ENCODE results near the gene RAB3IL1. TPM values are rescaled to one million over a fixed set of nuclear protein-coding genes. Genes with fewer than 3 reads are reported as not detected.

Gene RAB3IL1
- total and polyA plus RNA-seq, 2 of the 13 experiments (the other 11 are each of a cell fraction or from before 2014, with no cell fraction given) = 1.2 to 2.0 TPM

DNA sequence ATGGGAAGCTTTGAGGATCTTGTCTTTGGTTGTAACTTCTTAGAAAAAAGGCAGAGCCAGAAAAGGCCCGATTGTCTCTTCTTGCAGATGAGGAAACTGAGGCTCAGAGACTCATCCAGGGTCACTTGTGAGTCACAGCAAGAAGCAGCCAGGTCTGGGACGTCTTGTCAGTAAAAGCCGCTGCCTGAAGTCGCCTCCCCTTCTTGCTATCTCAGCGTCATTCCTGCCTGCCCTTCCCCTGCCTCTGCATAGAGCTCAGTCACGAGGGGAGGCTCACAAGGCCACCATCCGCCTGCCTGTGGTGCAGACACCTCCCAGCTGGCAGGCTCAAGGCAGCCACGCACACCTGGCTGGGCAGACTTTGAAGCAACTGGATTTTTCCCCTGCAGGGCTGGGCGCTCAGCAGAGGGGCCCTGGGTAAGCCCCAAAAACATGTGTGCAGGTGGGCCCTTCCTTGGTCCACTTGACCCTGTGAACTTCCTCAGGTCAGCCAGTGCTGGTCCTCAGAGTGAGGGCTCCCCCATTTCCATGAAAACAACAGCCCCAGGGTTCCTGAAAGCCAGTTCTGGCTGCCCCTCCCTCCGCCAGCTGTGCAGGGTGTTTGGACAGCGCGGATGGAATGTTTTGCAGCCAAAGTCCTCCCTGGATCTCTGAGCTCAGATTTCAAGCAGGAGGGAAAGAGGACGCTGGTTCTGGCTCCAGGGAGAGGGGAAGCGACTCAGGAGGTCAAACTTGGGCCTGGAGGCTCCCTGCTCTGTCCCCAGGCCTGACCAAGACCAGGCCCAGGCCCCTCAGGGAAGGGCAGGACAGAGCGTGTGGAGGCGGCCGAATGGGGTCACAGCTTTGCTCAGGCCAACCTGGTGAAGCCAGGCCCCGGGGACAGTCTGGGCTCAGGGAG is 6.0 kb upstream of the RAB3IL1 start (continued):
- TF ChIP-seq, protein P1, sequence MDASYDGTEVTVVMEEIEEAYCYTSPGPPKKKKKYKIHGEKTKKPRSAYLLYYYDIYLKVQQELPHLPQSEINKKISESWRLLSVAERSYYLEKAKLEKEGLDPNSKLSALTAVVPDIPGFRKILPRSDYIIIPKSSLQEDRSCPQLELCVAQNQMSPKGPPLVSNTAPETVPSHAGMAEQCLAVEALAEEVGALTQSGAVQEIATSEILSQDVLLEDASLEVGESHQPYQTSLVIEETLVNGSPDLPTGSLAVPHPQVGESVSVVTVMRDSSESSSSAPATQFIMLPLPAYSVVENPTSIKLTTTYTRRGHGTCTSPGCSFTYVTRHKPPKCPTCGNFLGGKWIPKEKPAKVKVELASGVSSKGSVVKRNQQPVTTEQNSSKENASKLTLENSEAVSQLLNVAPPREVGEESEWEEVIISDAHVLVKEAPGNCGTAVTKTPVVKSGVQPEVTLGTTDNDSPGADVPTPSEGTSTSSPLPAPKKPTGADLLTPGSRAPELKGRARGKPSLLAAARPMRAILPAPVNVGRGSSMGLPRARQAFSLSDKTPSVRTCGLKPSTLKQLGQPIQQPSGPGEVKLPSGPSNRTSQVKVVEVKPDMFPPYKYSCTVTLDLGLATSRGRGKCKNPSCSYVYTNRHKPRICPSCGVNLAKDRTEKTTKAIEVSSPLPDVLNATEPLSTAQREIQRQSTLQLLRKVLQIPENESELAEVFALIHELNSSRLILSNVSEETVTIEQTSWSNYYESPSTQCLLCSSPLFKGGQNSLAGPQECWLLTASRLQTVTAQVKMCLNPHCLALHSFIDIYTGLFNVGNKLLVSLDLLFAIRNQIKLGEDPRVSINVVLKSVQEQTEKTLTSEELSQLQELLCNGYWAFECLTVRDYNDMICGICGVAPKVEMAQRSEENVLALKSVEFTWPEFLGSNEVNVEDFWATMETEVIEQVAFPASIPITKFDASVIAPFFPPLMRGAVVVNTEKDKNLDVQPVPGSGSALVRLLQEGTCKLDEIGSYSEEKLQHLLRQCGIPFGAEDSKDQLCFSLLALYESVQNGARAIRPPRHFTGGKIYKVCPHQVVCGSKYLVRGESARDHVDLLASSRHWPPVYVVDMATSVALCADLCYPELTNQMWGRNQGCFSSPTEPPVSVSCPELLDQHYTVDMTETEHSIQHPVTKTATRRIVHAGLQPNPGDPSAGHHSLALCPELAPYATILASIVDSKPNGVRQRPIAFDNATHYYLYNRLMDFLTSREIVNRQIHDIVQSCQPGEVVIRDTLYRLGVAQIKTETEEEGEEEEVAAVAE (CRISPR knock-in tag; IDR thresholded peaks at IDR 0.05; ENCODE audit: borderline replicate concordance) = 0 out of 2 replicates have a peak, but pooled peaks have one; percentile 49
- TF ChIP-seq HES4 (CRISPR knock-in tag; IDR thresholded peaks at IDR 0.05; ENCODE audit: borderline replicate concordance) (peak; percentile 59; the same call in 1 of the 2 replicates), SNAI1 (CRISPR knock-in tag; IDR thresholded peaks at IDR 0.05; ENCODE audit: borderline replicate concordance) (0 out of 2 replicates have a peak, but pooled peaks have one; percentile 61), SIX1 (CRISPR knock-in tag; IDR thresholded peaks at IDR 0.05; ENCODE audit: borderline replicate concordance) (peak; percentile 95), ZGPAT (CRISPR knock-in tag; IDR thresholded peaks at IDR 0.05) (peak; percentile 65; the same call in 1 of the 2 replicates), ZFP90 (CRISPR knock-in tag; IDR thresholded peaks at IDR 0.05; ENCODE audit: borderline replicate concordance) (peak; percentile 79; the same call in 1 of the 2 replicates), NCOR1 (IDR thresholded peaks at IDR 0.05; ENCODE audit: borderline replicate concordance, low read length) (0 out of 2 replicates have a peak, but pooled peaks have one; percentile 16), TEF (CRISPR knock-in tag; IDR thresholded peaks at IDR 0.05) (no peak), ZFY (CRISPR knock-in tag; IDR thresholded peaks at IDR 0.05) (peak; percentile 81), SOX5 (CRISPR knock-in tag; IDR thresholded peaks at IDR 0.05; ENCODE audit: borderline replicate concordance) (peak; percentile 34; the same call in 1 of the 2 replicates)
- TF ChIP-seq, protein P2, sequence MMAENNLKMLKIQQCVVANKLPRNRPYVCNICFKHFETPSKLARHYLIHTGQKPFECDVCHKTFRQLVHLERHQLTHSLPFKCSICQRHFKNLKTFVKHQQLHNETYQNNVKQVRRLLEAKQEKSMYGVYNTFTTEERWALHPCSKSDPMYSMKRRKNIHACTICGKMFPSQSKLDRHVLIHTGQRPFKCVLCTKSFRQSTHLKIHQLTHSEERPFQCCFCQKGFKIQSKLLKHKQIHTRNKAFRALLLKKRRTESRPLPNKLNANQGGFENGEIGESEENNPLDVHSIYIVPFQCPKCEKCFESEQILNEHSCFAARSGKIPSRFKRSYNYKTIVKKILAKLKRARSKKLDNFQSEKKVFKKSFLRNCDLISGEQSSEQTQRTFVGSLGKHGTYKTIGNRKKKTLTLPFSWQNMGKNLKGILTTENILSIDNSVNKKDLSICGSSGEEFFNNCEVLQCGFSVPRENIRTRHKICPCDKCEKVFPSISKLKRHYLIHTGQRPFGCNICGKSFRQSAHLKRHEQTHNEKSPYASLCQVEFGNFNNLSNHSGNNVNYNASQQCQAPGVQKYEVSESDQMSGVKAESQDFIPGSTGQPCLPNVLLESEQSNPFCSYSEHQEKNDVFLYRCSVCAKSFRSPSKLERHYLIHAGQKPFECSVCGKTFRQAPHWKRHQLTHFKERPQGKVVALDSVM (CRISPR knock-in tag; IDR thresholded peaks at IDR 0.05) = peak; percentile 60; the same call in 1 of the 2 replicates
- TF ChIP-seq, protein P3, sequence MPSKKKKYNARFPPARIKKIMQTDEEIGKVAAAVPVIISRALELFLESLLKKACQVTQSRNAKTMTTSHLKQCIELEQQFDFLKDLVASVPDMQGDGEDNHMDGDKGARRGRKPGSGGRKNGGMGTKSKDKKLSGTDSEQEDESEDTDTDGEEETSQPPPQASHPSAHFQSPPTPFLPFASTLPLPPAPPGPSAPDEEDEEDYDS (CRISPR knock-in tag; IDR thresholded peaks at IDR 0.05) = peak; percentile 40; the same call in 1 of the 2 replicates
- TF ChIP-seq, protein P4, sequence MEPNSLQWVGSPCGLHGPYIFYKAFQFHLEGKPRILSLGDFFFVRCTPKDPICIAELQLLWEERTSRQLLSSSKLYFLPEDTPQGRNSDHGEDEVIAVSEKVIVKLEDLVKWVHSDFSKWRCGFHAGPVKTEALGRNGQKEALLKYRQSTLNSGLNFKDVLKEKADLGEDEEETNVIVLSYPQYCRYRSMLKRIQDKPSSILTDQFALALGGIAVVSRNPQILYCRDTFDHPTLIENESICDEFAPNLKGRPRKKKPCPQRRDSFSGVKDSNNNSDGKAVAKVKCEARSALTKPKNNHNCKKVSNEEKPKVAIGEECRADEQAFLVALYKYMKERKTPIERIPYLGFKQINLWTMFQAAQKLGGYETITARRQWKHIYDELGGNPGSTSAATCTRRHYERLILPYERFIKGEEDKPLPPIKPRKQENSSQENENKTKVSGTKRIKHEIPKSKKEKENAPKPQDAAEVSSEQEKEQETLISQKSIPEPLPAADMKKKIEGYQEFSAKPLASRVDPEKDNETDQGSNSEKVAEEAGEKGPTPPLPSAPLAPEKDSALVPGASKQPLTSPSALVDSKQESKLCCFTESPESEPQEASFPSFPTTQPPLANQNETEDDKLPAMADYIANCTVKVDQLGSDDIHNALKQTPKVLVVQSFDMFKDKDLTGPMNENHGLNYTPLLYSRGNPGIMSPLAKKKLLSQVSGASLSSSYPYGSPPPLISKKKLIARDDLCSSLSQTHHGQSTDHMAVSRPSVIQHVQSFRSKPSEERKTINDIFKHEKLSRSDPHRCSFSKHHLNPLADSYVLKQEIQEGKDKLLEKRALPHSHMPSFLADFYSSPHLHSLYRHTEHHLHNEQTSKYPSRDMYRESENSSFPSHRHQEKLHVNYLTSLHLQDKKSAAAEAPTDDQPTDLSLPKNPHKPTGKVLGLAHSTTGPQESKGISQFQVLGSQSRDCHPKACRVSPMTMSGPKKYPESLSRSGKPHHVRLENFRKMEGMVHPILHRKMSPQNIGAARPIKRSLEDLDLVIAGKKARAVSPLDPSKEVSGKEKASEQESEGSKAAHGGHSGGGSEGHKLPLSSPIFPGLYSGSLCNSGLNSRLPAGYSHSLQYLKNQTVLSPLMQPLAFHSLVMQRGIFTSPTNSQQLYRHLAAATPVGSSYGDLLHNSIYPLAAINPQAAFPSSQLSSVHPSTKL (CRISPR knock-in tag; IDR thresholded peaks at IDR 0.05) = peak; percentile 73; the same call in 1 of the 2 replicates
